Measurements from ENCODE around the gene VSTM2L. TPM values are rescaled to one million over a fixed set of nuclear protein-coding genes. Genes with fewer than 3 reads are reported as not detected.
"Not testable (repeated sequence)": the region's sequence is repeated elsewhere in the genome, so short reads cannot be mapped to it uniquely, and the experiment has no call there.

Gene VSTM2L
- polyA plus RNA-seq, 2 of the 4 experiments (the other 2 are of a cell fraction) = 2.0 to 5.8 TPM

DNA sequence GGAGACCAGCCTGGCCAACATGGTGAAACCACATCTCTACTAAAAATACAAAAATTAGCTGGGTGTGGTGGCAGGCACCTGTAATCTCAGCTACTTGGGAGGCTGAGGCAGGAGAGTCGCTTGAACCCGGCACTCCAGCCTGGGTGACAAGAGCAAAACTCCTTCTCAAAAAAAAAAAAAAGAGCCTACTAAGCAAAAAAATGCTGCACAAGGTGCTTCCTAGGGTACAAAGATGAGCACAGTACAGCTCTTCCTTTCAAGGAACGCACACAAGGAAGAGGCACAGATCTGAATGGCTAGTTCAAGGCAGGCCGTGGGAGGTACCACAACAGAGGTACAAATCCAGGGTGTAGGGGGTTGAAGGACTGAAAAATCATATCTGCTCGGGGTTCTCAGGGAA is 46.9 kb upstream of the VSTM2L start:
- peak; percentile 79 for TF ChIP-seq MAFK (IDR thresholded peaks at IDR 0.05; ENCODE audit: partially characterized antibody)
- H3K4me1 ChIP-seq; POLR2A ChIA-PET; H3K9me3 ChIP-seq; DNase-seq (ENCODE audit: low read depth in 1 of 2, low spot score in 1 of 2); H3K4me3 ChIP-seq; H3K4me2 ChIP-seq; ATAC-seq; CTCF ChIA-PET; FAIRE-seq; H3K27ac ChIP-seq: not testable (repeated sequence)
- WGBS (ENCODE audit: missing lambda C conversion rate) = 99% methylated on average over 5 of the region's 5 CpGs

DNA sequence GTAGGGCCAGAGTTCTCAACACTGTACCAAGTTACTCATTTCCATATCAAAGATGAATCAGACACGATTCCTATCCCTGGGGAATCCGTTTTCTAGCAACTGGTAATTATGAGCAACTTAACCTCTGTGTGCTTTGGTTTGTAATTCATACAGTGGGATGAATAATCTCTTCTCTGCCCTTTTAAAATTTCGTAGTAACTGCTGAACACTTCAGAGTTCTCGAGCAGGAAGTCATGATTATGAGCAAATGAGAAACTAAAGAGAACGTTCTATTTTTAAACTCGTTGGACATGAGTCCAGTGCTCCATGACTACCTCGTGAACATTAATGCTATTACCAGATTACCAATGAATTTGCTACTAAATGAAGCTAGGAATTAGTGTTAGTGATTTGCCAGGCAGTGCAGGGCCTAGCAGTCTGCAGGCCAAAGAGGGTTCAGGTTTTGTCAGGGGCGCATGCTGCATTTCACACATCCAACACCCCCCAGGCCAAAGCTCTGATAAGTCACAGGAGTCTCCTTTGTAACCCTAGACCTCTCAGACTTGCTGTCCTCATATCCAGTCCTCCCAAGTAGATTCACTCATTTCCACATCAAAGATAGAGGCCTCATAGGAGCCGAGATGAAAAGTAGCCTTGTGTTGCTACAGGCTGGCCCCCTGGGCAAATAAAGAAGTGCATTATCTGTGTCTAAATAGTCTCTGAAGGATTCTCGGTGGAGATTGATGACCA is 45.8 kb upstream of the VSTM2L start:
- TF ChIP-seq RARB (CRISPR knock-in tag; IDR thresholded peaks at IDR 0.05) (no peak), MAFK (IDR thresholded peaks at IDR 0.05; ENCODE audit: partially characterized antibody) (no peak), ESRRA (IDR thresholded peaks at IDR 0.05; ENCODE audit: borderline replicate concordance, low read length) (no peak), HOXB5 (CRISPR knock-in tag; IDR thresholded peaks at IDR 0.05) (no peak), PHF8 (IDR thresholded peaks at IDR 0.05; ENCODE audit: borderline replicate concordance, low read depth) (no peak), EHF (CRISPR knock-in tag; IDR thresholded peaks at IDR 0.05) (no peak), CEBPB (IDR thresholded peaks at IDR 0.05) (no peak), HOXB13 (CRISPR knock-in tag; IDR thresholded peaks at IDR 0.05; ENCODE audit: low read depth) (no peak), JUNB (IDR thresholded peaks at IDR 0.05) (no peak), KDM5A (IDR thresholded peaks at IDR 0.05) (no peak), POLR2AphosphoS2 (conservative IDR thresholded peaks at IDR 0.05; ENCODE audit: low read length) (no peak), CBX2 (IDR thresholded peaks at IDR 0.05; ENCODE audit: borderline replicate concordance, low read depth) (no peak), SMC3 (IDR thresholded peaks at IDR 0.05) (no peak), CHD4 (IDR thresholded peaks at IDR 0.05; ENCODE audit: borderline replicate concordance) (no peak)
- TF ChIP-seq, protein P1, sequence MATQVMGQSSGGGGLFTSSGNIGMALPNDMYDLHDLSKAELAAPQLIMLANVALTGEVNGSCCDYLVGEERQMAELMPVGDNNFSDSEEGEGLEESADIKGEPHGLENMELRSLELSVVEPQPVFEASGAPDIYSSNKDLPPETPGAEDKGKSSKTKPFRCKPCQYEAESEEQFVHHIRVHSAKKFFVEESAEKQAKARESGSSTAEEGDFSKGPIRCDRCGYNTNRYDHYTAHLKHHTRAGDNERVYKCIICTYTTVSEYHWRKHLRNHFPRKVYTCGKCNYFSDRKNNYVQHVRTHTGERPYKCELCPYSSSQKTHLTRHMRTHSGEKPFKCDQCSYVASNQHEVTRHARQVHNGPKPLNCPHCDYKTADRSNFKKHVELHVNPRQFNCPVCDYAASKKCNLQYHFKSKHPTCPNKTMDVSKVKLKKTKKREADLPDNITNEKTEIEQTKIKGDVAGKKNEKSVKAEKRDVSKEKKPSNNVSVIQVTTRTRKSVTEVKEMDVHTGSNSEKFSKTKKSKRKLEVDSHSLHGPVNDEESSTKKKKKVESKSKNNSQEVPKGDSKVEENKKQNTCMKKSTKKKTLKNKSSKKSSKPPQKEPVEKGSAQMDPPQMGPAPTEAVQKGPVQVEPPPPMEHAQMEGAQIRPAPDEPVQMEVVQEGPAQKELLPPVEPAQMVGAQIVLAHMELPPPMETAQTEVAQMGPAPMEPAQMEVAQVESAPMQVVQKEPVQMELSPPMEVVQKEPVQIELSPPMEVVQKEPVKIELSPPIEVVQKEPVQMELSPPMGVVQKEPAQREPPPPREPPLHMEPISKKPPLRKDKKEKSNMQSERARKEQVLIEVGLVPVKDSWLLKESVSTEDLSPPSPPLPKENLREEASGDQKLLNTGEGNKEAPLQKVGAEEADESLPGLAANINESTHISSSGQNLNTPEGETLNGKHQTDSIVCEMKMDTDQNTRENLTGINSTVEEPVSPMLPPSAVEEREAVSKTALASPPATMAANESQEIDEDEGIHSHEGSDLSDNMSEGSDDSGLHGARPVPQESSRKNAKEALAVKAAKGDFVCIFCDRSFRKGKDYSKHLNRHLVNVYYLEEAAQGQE (IDR thresholded peaks at IDR 0.05) = no peak
- TF ChIP-seq, protein P2, sequence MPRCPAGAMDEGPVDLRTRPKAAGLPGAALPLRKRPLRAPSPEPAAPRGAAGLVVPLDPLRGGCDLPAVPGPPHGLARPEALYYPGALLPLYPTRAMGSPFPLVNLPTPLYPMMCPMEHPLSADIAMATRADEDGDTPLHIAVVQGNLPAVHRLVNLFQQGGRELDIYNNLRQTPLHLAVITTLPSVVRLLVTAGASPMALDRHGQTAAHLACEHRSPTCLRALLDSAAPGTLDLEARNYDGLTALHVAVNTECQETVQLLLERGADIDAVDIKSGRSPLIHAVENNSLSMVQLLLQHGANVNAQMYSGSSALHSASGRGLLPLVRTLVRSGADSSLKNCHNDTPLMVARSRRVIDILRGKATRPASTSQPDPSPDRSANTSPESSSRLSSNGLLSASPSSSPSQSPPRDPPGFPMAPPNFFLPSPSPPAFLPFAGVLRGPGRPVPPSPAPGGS (IDR thresholded peaks at IDR 0.05) = no peak
- TF ChIP-seq, protein P3, sequence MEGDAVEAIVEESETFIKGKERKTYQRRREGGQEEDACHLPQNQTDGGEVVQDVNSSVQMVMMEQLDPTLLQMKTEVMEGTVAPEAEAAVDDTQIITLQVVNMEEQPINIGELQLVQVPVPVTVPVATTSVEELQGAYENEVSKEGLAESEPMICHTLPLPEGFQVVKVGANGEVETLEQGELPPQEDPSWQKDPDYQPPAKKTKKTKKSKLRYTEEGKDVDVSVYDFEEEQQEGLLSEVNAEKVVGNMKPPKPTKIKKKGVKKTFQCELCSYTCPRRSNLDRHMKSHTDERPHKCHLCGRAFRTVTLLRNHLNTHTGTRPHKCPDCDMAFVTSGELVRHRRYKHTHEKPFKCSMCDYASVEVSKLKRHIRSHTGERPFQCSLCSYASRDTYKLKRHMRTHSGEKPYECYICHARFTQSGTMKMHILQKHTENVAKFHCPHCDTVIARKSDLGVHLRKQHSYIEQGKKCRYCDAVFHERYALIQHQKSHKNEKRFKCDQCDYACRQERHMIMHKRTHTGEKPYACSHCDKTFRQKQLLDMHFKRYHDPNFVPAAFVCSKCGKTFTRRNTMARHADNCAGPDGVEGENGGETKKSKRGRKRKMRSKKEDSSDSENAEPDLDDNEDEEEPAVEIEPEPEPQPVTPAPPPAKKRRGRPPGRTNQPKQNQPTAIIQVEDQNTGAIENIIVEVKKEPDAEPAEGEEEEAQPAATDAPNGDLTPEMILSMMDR (IDR thresholded peaks at IDR 0.05) = no peak
- TF ChIP-seq, protein P4, sequence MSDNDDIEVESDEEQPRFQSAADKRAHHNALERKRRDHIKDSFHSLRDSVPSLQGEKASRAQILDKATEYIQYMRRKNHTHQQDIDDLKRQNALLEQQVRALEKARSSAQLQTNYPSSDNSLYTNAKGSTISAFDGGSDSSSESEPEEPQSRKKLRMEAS (IDR thresholded peaks at IDR 0.05) = no peak
- TF ChIP-seq, protein P5, sequence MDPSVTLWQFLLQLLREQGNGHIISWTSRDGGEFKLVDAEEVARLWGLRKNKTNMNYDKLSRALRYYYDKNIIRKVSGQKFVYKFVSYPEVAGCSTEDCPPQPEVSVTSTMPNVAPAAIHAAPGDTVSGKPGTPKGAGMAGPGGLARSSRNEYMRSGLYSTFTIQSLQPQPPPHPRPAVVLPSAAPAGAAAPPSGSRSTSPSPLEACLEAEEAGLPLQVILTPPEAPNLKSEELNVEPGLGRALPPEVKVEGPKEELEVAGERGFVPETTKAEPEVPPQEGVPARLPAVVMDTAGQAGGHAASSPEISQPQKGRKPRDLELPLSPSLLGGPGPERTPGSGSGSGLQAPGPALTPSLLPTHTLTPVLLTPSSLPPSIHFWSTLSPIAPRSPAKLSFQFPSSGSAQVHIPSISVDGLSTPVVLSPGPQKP (IDR thresholded peaks at IDR 0.05; ENCODE audit: low read depth, low read length) = no peak
- Histone ChIP-seq H3K4me3 (no peak overlapping the region), H3K27ac (no peak overlapping the region), H3K4me2 (no peak overlapping the region), H3K9me3 (no peaks in the 10 kb centered on the region), H3K4me1 (no peaks in the 10 kb centered on the region)
- POLR2A ChIA-PET = no interaction called here
- no peak for FAIRE-seq
- no peak for ATAC-seq
- CTCF ChIA-PET = no interaction called here
- no peak for DNase-seq (ENCODE audit: low read depth in 1 of 2, low spot score in 1 of 2)
- 92% methylated on average over 10 of the region's 10 CpGs for WGBS (ENCODE audit: missing lambda C conversion rate)
